Measurements from ENCODE around the gene TOMM20.

Gene TOMM20

GRCh38 chr1:235111107-235111506 lies 17.5 kb downstream of the TOMM20 start:
- Mint-ChIP-seq H3K4me1 (no peaks in the 10 kb centered on the region), H3K27ac (peak overlapping the region in 1 of 3 experiments; percentile 33), H3K36me3 (ENCODE audit: low read depth) (peaks cover 74% of the 10 kb centered on the region), H3K27me3 (ENCODE audit: low read depth) (no peaks in the 10 kb centered on the region), H3K4me3 (no peak overlapping the region), H3K9me3 (no peaks in the 10 kb centered on the region)
- TF ChIP-seq CTCF (IDR thresholded peaks at IDR 0.05; ENCODE audit: unreplicated experiment in 3 of 3) = no peak

GRCh38 chr1:235108876-235109275 lies 19.8 kb downstream of the TOMM20 start:
- H3K4me3 Mint-ChIP-seq = no peak overlapping the region
- no peak for TF ChIP-seq CTCF (IDR thresholded peaks at IDR 0.05; ENCODE audit: unreplicated experiment in 3 of 3)
- peaks cover 14% of the 10 kb centered on the region for H3K4me1 Mint-ChIP-seq
- H3K9me3 Mint-ChIP-seq = no peaks in the 10 kb centered on the region
- H3K27ac Mint-ChIP-seq = peak overlapping the region in 1 of 3 experiments; percentile 70
- peaks cover 58% of the 10 kb centered on the region for H3K36me3 Mint-ChIP-seq (ENCODE audit: low read depth)
- peaks cover 3% of the 10 kb centered on the region for H3K27me3 Mint-ChIP-seq (ENCODE audit: low read depth)

- H3K4me1 Mint-ChIP-seq = peaks cover 18% of the 10 kb centered on the region
- peaks cover 3% of the 10 kb centered on the region for H3K27me3 Mint-ChIP-seq (ENCODE audit: low read depth)
- no peak for TF ChIP-seq CTCF (IDR thresholded peaks at IDR 0.05; ENCODE audit: unreplicated experiment in 3 of 3)
- no peak overlapping the region for H3K27ac Mint-ChIP-seq
- H3K4me3 Mint-ChIP-seq = no peak overlapping the region
- peaks cover 51% of the 10 kb centered on the region for H3K36me3 Mint-ChIP-seq (ENCODE audit: low read depth)
- no peaks in the 10 kb centered on the region for H3K9me3 Mint-ChIP-seq
Observed at GRCh38 chr1:235108185-235108593, 20.4 kb downstream of the TOMM20 start.

- peaks cover 23% of the 10 kb centered on the region for H3K4me1 Mint-ChIP-seq
- TF ChIP-seq CTCF (IDR thresholded peaks at IDR 0.05; ENCODE audit: unreplicated experiment in 3 of 3) = no peak
- peaks cover 3% of the 10 kb centered on the region for H3K27me3 Mint-ChIP-seq (ENCODE audit: low read depth)
- H3K36me3 Mint-ChIP-seq (ENCODE audit: low read depth) = peaks cover 45% of the 10 kb centered on the region
- H3K4me3 Mint-ChIP-seq = no peak overlapping the region
- no peaks in the 10 kb centered on the region for H3K9me3 Mint-ChIP-seq
- H3K27ac Mint-ChIP-seq = no peak overlapping the region
Observed at GRCh38 chr1:235107368-235108184, 21.1 kb downstream of the TOMM20 start.

GRCh38 chr1:235106457-235106856 lies 22.2 kb downstream of the TOMM20 start:
- Mint-ChIP-seq H3K9me3 (no peaks in the 10 kb centered on the region), H3K4me1 (peaks cover 30% of the 10 kb centered on the region), H3K27me3 (ENCODE audit: low read depth) (peaks cover 7% of the 10 kb centered on the region), H3K27ac (no peak overlapping the region), H3K36me3 (ENCODE audit: low read depth) (peaks cover 38% of the 10 kb centered on the region), H3K4me3 (no peak overlapping the region)
- TF ChIP-seq CTCF (IDR thresholded peaks at IDR 0.05; ENCODE audit: unreplicated experiment in 3 of 3) = no peak
